Thyroid gland (tissue), 4 donors: ENCODE measurements around the gene KRT17. TPM values are rescaled to one million over a fixed set of nuclear protein-coding genes. Genes with fewer than 3 reads are reported as not detected.

Experiments used
- DNase-seq, 2 donors: peaks; one replicate each; pipeline ENCODE4 v3.0.0-alpha.2; 2019
- H3K27ac ChIP-seq, 3 donors: fragments of 200-600 bp; sonication (generic); 1 replicate in 2 of 3; 2 replicates in 1 of 3; pipeline ENCODE4 v1.5.1; 2016 to 2019; ENCODE audit warnings: mild to moderate bottlenecking in 1 of 3, moderate library complexity in 1 of 3
- H3K27me3 ChIP-seq: fragments of 200-600 bp; sonication (generic); one replicate; pipeline ENCODE4 v1.5.1; 2019
- H3K36me3 ChIP-seq, 2 donors: fragments of 200-600 bp; sonication (generic); one replicate each; pipeline ENCODE4 v1.5.1; 2016 to 2019
- H3K4me1 ChIP-seq, 2 donors: fragments of 200-600 bp; sonication (generic); one replicate each; pipeline ENCODE4 v1.5.1; 2017 to 2019
- H3K4me3 ChIP-seq, 3 donors: fragments of 200-600 bp; sonication (generic); replicated peaks in 1 of 3; 1 replicate in 2 of 3; 2 replicates in 1 of 3; pipeline ENCODE4 v1.5.1; 2016; ENCODE audit warnings: mild to moderate bottlenecking in 1 of 3
- H3K9me3 ChIP-seq: fragments of 200-600 bp; sonication (generic); one replicate; pipeline ENCODE4 v1.5.1; 2017
- POLR2A ChIP-seq, 2 donors: fragments of 450-650 bp; IDR thresholded peaks; one replicate each; pipeline ENCODE4 v1.6.1; 2017; ENCODE audit warnings: antibody characterized with exemption in 2 of 2, mild to moderate bottlenecking in 2 of 2, moderate library complexity in 1 of 2
- WGBS, 2 donors: methylation state at CpG; one replicate each; pipeline ENCODE4 v1.1.5; 2017; 5-methylcytosine and 5-hydroxymethylcytosine counted together
- intact Hi-C: fragments of 100-400 bp; cut with DNase I; formaldehyde crosslinking; loops from one replicate; pipeline ENCODE4 v1.15.1; 2023
- total RNA-seq, 4 donors: library from RNA; depleted of rRNA; stranded (reverse); fragments of >200 nt; gene quantifications; one replicate each; pipeline ENCODE4 v1.2.3, GENCODE V29; 2016
- TF ChIP-seq, protein P1 (sequence below), 6 experiments: fragments of 200-600 bp in 3 of 6; fragments of 450-650 bp in 3 of 6; sonication (generic) in 3 of 6; IDR thresholded peaks; one replicate each; pipeline ENCODE4 v1.5.1; 2016 to 2019; ENCODE audit warnings: antibody characterized with exemption in 6 of 6, mild to moderate bottlenecking in 2 of 6, inconsistent platforms in 1 of 6, moderate library complexity in 1 of 6

Gene KRT17
- total RNA-seq, 4 donors from 2014 or later: 0.56 TPM; not detected in 3

DNA sequence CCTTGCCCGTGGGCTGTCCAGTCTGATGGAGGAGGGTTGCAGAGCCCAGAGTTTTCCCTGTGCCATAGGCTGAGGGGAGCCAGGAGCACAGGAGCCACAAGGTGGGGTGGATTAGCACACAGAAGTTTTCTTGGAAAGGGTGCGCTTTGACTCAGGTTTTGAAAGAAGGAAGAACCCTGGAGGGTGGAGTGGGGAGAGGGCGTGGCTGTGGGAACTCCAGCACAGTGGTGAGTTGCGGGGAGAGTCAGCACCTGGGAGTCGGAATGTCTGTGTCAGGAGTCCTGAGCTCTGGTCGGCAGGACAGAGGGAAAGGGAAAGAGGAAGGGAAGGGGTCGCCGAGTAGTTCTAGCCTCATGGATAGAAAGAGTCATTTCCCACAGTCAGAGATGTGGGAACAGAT, 28.8 kb downstream of the KRT17 start:
- Histone ChIP-seq H3K36me3 (no peaks in the 10 kb centered on the region), H3K4me1 (no peaks in the 10 kb centered on the region), H3K9me3 (no peaks in the 10 kb centered on the region), H3K4me3 (no peak overlapping the region), H3K27ac (no peak overlapping the region), H3K27me3 (no peaks in the 10 kb centered on the region)
- no peak for DNase-seq
- intact Hi-C loops: no loop called here
- TF ChIP-seq, protein P1, sequence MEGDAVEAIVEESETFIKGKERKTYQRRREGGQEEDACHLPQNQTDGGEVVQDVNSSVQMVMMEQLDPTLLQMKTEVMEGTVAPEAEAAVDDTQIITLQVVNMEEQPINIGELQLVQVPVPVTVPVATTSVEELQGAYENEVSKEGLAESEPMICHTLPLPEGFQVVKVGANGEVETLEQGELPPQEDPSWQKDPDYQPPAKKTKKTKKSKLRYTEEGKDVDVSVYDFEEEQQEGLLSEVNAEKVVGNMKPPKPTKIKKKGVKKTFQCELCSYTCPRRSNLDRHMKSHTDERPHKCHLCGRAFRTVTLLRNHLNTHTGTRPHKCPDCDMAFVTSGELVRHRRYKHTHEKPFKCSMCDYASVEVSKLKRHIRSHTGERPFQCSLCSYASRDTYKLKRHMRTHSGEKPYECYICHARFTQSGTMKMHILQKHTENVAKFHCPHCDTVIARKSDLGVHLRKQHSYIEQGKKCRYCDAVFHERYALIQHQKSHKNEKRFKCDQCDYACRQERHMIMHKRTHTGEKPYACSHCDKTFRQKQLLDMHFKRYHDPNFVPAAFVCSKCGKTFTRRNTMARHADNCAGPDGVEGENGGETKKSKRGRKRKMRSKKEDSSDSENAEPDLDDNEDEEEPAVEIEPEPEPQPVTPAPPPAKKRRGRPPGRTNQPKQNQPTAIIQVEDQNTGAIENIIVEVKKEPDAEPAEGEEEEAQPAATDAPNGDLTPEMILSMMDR (IDR thresholded peaks at IDR 0.05): no peak
- no peak for TF ChIP-seq POLR2A (IDR thresholded peaks at IDR 0.05)
- WGBS, 2 donors: 79 to 80% methylated on average over 7 to 8 of the region's 8 CpGs

DNA sequence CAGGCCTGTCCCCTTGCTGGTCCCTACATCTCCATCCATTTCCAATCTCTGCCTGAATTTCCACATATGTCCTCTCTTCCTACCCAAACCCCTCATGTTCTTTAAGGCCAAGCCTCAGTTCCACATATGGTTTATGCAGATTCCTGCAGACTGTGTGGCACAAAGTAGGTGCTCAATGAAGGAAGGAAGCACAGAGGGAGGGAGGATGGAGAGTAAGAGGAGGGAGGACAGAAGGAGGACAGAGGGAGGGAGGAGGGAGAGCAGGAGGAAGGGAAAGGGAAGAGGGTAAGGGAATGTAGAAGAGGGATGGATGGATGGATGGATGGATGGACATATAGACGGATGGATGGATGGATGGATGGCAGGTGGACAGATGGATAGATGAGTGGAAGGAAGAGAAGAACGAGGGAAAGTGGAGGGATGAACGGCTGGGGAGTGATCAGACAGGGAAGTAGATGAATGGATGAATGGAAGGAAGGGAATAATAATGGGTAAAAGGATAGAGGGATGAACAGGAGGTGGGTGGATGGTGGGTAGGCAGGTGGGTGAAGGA, 29.9 kb downstream of the KRT17 start:
- Histone ChIP-seq H3K36me3 (no peaks in the 10 kb centered on the region), H3K27ac (no peak overlapping the region), H3K4me3 (no peak overlapping the region), H3K27me3 (no peaks in the 10 kb centered on the region), H3K9me3 (no peaks in the 10 kb centered on the region), H3K4me1 (no peaks in the 10 kb centered on the region)
- intact Hi-C loops: no loop called here
- TF ChIP-seq POLR2A (IDR thresholded peaks at IDR 0.05): no peak
- TF ChIP-seq, protein P1 (IDR thresholded peaks at IDR 0.05): no peak
- WGBS, 2 donors: 65 to 72% methylated on average over 3 of the region's 3 CpGs
- DNase-seq: no peak

DNA sequence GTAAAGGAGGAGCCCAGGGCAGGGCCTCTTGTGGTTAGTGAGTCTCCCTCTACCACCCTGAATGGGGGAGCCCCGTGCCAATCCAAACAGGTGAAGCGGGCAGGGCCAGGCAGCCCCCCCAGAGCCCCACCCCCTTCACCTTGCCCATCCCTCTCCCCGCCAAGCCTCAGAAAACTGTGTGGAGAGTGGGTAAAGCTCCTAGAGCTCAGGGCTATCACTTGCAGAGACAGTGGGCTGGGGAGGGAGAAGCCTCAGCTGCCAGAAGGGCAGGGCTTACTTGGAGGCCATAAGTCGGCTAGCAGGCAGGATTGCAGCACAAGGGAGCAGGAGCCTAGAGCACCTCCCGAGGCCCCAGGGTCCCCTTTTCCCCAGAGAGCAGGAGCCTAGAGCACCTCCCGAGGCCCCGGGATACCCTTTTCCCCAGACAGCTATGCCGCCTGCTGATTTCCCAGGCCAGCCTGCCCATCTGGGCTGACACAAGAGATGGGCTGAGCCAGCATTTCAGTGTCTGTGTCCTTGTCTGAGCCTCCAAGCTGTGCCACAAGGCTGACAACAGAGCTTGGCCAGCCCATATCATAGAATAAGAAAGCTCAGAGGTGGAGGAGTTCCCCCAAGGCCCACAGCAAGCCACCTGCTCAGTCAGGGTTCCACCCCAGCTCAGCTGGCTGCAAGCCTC, 30.9 kb downstream of the KRT17 start:
- WGBS, 2 donors: 39 to 59% methylated on average over 4 to 8 of the region's 8 CpGs

DNA sequence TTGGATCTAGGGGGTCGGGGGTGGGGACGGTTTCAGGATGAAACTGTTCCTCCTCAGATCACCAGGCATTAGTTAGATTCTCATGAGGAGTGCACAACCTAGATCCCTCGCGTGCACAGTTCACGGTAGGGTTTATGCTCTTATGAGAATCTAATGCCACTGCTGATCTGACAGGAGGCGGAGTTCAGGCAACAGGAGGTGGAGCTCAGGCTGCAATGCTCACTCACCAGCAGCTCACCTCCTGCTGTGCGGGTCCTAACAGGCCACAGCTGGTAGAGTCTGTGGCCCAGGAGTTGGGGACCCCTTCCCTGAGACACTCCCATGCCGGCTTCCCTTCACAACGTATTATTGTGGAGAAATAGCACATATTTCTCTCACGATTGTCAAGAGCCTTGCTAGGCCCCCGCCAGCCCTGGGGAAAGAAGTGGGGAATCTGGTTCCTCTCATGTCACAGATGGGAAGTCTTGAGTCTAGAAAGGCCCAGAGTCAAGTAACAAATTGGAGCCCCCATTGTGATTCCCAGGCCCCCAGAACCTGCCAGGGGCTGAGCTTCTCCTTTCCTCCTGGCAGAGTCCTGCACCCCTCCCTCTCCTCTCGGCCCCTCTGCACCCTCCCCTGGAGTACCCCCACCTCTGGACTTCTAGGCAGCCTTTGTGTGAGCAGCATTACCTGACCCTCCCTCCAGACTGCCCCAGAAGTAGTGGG, 31.6 kb downstream of the KRT17 start:
- Histone ChIP-seq H3K9me3 (no peaks in the 10 kb centered on the region), H3K4me1 (no peaks in the 10 kb centered on the region), H3K27me3 (no peaks in the 10 kb centered on the region), H3K36me3 (no peaks in the 10 kb centered on the region), H3K27ac (no peak overlapping the region), H3K4me3 (no peak overlapping the region)
- intact Hi-C loops: no loop called here
- no peak for DNase-seq
- TF ChIP-seq, protein P1 (IDR thresholded peaks at IDR 0.05): no peak
- no peak for TF ChIP-seq POLR2A (IDR thresholded peaks at IDR 0.05)
- WGBS, 2 donors: 68 to 70% methylated on average over 8 to 12 of the region's 12 CpGs

More for the DNA sequence above, 30.9 kb downstream of the KRT17 start:
- no peak for TF ChIP-seq POLR2A (IDR thresholded peaks at IDR 0.05)
- TF ChIP-seq, protein P1 (IDR thresholded peaks at IDR 0.05): no peak
- DNase-seq: no peak
- H3K36me3 ChIP-seq: no peaks in the 10 kb centered on the region
- no peak overlapping the region for H3K4me3 ChIP-seq
- H3K27me3 ChIP-seq: no peaks in the 10 kb centered on the region
- H3K4me1 ChIP-seq: no peaks in the 10 kb centered on the region
- no peaks in the 10 kb centered on the region for H3K9me3 ChIP-seq
- H3K27ac ChIP-seq: no peak overlapping the region
- intact Hi-C loops: no loop called here

DNA sequence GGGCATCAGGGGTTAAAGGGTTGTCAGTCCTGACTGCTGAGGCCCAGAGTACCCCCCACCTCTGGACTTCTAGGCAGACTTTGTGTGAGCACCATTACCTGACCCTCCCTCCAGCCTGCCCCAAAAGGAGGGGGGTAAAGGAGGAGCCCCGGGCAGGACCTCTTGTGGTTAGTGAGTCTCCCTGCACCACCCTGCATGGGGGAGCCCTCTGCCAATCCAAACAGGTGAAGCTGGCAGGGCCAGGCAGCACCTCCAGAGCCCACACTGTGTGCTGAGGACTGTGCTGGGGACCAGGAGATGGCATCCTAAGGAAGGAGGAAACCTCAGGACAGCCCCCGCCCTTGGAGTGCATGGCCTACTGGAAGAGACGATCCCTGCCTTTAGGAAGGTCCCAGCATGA, 35.1 kb downstream of the KRT17 start:
- Histone ChIP-seq H3K4me1 (no peaks in the 10 kb centered on the region), H3K27me3 (no peaks in the 10 kb centered on the region), H3K27ac (no peak overlapping the region), H3K4me3 (no peak overlapping the region), H3K9me3 (no peaks in the 10 kb centered on the region), H3K36me3 (no peaks in the 10 kb centered on the region)
- 65 to 85% methylated on average over 2 to 3 of the region's 3 CpGs for WGBS, 2 donors
- no peak for TF ChIP-seq POLR2A (IDR thresholded peaks at IDR 0.05)
- TF ChIP-seq, protein P1 (IDR thresholded peaks at IDR 0.05): no peak
- no peak for DNase-seq
- intact Hi-C loops: no loop called here
